Measurements from ENCODE around the gene CXorf65. TPM values are rescaled to one million over a fixed set of nuclear protein-coding genes. Genes with fewer than 3 reads are reported as not detected.

The CXorf65 gene
- total RNA-seq, 1 donor from 2014 or later, result not detected

GRCh38 chrX:71100581-71101505, 5.7 kb downstream of the CXorf65 start:
- Mint-ChIP-seq H3K4me3 (ENCODE audit: unreplicated experiment) (peak overlapping the region; percentile 14), H3K36me3 (ENCODE audit: low read depth, unreplicated experiment) (no peaks in the 10 kb centered on the region)
- no peak for DNase-seq (ENCODE audit: low spot score)

GRCh38 chrX:71099736-71100135, 6.8 kb downstream of the CXorf65 start:
- no peak for DNase-seq (ENCODE audit: low spot score)
- Mint-ChIP-seq H3K27me3 (ENCODE audit: unreplicated experiment) (no peaks in the 10 kb centered on the region), H3K27ac (ENCODE audit: unreplicated experiment) (no peak overlapping the region), H3K4me3 (ENCODE audit: unreplicated experiment) (no peak overlapping the region), H3K9me3 (ENCODE audit: unreplicated experiment) (no peaks in the 10 kb centered on the region), H3K36me3 (ENCODE audit: low read depth, unreplicated experiment) (no peaks in the 10 kb centered on the region), H3K4me1 (ENCODE audit: unreplicated experiment) (peaks cover 25% of the 10 kb centered on the region)
- TF ChIP-seq CTCF (IDR thresholded peaks at IDR 0.05; ENCODE audit: unreplicated experiment), result no peak

More at GRCh38 chrX:71100581-71101505, 5.7 kb downstream of the CXorf65 start:
- Mint-ChIP-seq H3K27ac (ENCODE audit: unreplicated experiment) (no peak overlapping the region), H3K4me1 (ENCODE audit: unreplicated experiment) (peaks cover 22% of the 10 kb centered on the region), H3K9me3 (ENCODE audit: unreplicated experiment) (no peaks in the 10 kb centered on the region), H3K27me3 (ENCODE audit: unreplicated experiment) (peaks cover under 1% of the 10 kb centered on the region)
- TF ChIP-seq CTCF (IDR thresholded peaks at IDR 0.05; ENCODE audit: unreplicated experiment), result peak; percentile 24

- H3K9me3 Mint-ChIP-seq (ENCODE audit: unreplicated experiment), result no peaks in the 10 kb centered on the region
- H3K4me1 Mint-ChIP-seq (ENCODE audit: unreplicated experiment), result peaks cover 18% of the 10 kb centered on the region
- TF ChIP-seq CTCF (IDR thresholded peaks at IDR 0.05; ENCODE audit: unreplicated experiment), result no peak
- H3K27ac Mint-ChIP-seq (ENCODE audit: unreplicated experiment), result no peak overlapping the region
- H3K4me3 Mint-ChIP-seq (ENCODE audit: unreplicated experiment), result no peak overlapping the region
- H3K36me3 Mint-ChIP-seq (ENCODE audit: low read depth, unreplicated experiment), result no peaks in the 10 kb centered on the region
- H3K27me3 Mint-ChIP-seq (ENCODE audit: unreplicated experiment), result peaks cover 2% of the 10 kb centered on the region
- no peak for DNase-seq (ENCODE audit: low spot score)
These were observed 7.5 kb downstream of the CXorf65 start for GRCh38 chrX:71098951-71099506.

GRCh38 chrX:71098302-71098701, 8.2 kb downstream of the CXorf65 start:
- TF ChIP-seq CTCF (IDR thresholded peaks at IDR 0.05; ENCODE audit: unreplicated experiment), result no peak
- peaks cover 15% of the 10 kb centered on the region for H3K4me1 Mint-ChIP-seq (ENCODE audit: unreplicated experiment)
- no peaks in the 10 kb centered on the region for H3K36me3 Mint-ChIP-seq (ENCODE audit: low read depth, unreplicated experiment)
- H3K27me3 Mint-ChIP-seq (ENCODE audit: unreplicated experiment), result peaks cover 4% of the 10 kb centered on the region
- H3K9me3 Mint-ChIP-seq (ENCODE audit: unreplicated experiment), result no peaks in the 10 kb centered on the region
- peak; percentile 61 for DNase-seq (ENCODE audit: low spot score)
- H3K4me3 Mint-ChIP-seq (ENCODE audit: unreplicated experiment), result no peak overlapping the region
- no peak overlapping the region for H3K27ac Mint-ChIP-seq (ENCODE audit: unreplicated experiment)

GRCh38 chrX:71096760-71097032, 9.8 kb downstream of the CXorf65 start:
- DNase-seq (ENCODE audit: low spot score), result no peak
- Mint-ChIP-seq H3K4me3 (ENCODE audit: unreplicated experiment) (peak overlapping the region; percentile 31), H3K9me3 (ENCODE audit: unreplicated experiment) (no peaks in the 10 kb centered on the region), H3K36me3 (ENCODE audit: low read depth, unreplicated experiment) (no peaks in the 10 kb centered on the region), H3K27me3 (ENCODE audit: unreplicated experiment) (peaks cover 4% of the 10 kb centered on the region), H3K4me1 (ENCODE audit: unreplicated experiment) (peaks cover 11% of the 10 kb centered on the region), H3K27ac (ENCODE audit: unreplicated experiment) (no peak overlapping the region)
- no peak for TF ChIP-seq CTCF (IDR thresholded peaks at IDR 0.05; ENCODE audit: unreplicated experiment)

All from endothelial cell (in vitro differentiated cells).